CD4-positive, alpha-beta T cell treated with Interleukin-15 for 1 hour (primary cell): ENCODE measurements around the gene MAGOHB.
"Not testable (repeated sequence)": the region's sequence is repeated elsewhere in the genome, so short reads cannot be mapped to it uniquely, and the experiment has no call there.

Source experiments
- DNase-seq: peaks from one replicate; pipeline ENCODE4 v3.0.0-alpha.2; 2020

The MAGOHB gene

DNA sequence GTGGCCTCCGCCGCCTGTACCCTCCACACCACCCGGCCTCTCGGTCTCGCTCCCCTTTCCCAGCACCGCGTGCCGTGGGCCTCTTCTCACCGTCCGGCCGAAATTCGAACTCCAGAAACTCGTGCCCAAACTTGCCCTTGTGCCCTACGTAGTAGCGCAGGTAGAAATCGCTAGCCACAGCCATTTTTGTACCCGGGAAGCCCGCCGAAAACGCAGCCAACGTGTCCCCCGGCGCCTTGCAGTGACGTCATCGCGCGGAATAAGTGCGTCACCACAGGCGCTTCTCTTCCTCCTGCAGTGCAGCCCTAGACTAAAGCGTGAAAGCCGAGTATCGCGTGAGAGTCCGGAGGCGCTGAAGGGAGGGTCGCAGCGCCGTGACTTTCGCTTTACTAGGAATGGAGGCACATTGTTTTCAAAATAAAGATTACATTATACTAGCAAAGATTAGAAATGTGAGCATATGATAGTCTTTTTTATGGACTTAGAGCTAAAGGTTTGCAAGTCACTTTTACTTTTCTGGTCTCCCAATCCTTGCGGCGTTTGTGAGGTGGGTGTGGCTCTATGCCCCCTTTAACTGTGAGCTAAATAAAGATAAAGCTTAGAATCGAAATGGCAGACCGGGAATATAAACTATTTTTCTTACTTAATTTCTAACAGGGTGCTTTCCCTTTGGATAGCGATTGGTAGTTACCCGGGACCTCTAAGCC, at the start of gene MAGOHB:
Gene MAGOHB, minus strand, starts transcription at position 261 of the 707 bp plus-strand sequence. Its CDS starts 77 bp downstream, at position 184.
- peak; percentile 96 for DNase-seq

- no peak for DNase-seq
These were observed 47.9 kb upstream of the MAGOHB start for GRCh38 chr12:10661338-10661737.

DNA sequence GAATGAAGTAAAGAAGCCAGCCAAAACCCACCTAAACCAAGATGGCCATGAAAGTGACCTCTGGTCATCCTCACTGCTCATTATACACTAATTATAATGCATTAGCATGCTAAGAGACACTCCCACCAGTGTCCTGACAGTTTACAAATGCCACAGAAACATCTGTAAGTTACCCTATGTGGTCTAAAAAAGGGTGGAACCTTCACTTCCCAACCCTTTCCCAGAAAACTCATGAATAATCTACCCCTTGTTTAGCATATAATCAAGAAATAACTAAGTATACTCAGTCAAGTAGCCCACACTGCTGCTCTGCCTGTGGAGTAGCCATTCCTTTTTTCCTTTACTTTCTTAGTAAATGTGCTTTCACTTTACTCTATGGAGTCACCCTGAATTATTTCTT, 40.6 kb upstream of the MAGOHB start:
- no peak for DNase-seq

DNA sequence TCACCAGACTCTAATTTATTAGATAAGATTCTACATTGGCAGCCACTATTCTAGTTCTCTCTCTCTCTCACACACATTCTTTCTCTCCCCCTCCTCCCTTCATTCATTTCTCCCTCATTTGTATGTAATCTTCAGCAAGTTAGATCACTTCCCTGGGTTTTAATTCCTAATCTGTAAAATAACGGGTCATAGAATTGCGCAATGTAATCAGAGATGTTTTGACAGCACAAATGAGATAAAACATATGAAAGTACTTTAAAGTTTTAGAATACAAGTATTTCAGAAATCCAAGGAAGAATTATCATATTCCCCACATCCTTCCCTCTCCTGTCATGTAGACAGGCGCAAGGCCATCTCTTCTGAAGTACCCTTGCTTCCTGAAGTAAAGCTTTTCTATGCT, 38.8 kb upstream of the MAGOHB start:
- DNase-seq, result no peak

DNA sequence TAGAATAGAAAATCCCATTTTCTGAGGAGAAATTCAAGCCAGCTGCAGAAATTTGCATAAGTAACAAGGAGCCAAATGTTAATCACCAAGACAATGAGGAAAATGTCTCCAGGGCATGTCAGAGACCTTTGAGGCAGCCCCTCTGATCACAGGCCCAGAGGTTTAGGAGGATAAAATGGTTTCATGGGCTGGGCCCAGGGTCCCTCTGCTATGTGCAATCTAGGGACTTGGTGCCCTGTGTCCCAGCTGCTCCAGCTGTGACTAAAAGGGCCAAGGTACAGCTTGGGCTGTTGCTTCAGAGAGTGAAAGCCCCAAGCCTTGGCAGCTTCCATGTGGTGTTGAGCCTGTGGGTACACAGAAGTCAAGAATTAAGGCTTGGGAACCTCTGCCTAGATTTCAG, 33.2 kb upstream of the MAGOHB start:
- not testable (repeated sequence) for DNase-seq

- DNase-seq, result no peak
These were observed 32.5 kb upstream of the MAGOHB start for GRCh38 chr12:10645910-10646309.

DNA sequence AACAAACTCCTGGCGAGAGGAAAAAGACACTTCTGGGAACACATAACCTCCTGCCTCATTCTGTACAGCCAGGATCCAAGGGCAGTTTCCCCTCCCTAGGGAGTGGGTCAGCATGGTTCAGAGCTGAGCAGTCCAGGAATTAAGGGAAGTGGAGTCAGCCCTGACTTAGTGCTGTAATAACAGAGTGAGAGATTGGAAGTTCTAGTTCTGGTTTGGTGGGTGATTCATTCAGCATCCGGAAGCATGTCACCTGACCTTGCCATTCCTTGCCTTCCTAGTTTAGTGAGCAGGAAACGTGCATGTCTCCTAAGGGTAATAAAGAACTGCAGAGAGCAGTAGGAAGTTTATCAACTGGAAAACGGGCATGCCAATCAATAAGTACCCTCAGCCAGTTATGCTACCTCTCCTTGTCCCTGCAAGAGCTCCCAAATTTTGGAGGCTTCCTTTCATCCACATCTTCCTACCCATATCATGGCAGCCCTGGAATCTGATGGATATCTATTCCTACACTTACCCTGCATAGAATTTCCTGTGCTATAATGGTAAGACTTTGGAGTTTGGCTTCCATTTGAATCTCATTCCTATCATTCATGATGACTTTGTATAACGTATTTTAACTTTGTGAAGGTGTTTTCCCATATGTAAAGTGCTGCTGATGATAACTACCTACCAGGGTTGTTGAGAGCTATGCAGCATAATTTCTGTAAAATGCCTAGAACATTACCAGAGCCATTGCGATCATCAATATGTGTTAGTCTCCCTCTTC, 28.5 kb upstream of the MAGOHB start:
- DNase-seq, result no peak

DNA sequence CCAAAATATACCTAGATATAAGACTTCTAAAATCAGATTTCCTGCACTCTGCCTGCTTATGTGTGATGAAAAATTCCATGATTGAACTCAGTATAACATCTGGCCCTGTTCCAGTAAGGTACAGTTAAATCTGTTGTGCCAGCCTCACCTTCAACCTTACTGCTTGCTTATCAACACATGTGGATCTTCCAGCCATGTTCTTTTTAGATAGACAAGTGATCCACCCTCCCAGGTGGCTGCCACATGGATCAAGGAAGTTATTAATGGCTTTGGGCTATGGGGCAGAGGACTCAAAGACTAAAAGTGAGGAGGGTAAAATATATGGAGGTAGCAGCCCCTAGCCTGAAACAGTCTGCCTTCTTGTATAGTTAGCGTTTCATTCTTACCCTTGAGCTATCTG, 25.3 kb upstream of the MAGOHB start:
- no peak for DNase-seq

DNA sequence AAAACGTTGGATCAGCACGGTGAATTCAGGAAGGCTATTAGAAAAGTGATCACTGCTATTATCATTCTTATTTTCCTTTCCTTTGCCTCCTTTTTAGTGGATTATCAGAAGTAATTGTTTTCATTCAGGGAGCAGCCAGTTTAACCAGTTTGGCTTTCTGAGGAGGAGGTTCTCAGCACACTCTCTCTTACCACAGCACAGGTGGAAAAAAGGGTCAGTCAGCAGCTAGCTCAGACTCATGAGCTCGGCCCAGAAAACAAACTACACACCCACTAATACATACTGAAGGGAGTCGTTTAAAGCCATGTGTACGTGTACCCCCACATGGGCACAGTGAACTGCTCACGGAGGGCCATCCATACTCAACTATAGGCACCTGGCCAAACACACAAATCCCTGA, 23.2 kb upstream of the MAGOHB start:
- no peak for DNase-seq

- DNase-seq, result no peak
These were observed 22.7 kb upstream of the MAGOHB start for GRCh38 chr12:10636124-10636523.

DNA sequence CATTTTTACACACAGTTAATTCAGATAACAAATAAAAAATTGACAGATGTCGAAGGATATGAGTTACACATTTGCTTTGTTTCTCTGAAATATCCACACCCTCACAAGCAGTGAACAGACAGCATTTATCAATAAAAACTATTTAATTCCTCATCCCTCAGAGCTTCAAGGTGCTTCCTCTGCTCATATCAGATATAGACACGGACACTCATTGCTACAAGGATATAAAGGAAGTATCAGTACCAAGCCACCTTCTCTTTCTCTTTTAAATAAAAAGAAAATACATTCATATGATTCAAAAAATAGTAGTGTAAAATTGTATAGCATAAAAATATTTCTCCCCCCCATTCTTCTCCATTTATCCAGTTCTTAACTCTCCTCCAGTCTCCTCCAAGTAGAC, 21.9 kb upstream of the MAGOHB start:
- no peak for DNase-seq

DNA sequence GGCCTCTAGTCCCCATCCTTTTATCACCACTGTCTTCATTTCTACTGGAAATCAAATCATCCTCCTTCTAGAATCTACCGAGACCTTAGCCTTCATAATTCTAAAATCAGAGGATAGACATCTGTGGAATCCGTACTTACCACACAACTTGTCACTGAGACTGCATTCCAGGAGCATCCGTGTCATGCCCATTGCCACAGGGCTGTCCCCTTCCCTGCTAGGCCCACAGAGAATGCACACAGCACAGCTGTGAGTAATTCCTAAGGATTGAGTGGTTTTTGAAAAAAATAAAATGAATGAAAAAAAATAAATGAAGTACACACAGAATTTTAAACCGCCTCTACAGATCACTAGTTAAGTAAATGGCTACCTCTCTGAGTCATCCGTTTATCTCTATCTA, 21.0 kb upstream of the MAGOHB start:
- DNase-seq, result no peak

DNA sequence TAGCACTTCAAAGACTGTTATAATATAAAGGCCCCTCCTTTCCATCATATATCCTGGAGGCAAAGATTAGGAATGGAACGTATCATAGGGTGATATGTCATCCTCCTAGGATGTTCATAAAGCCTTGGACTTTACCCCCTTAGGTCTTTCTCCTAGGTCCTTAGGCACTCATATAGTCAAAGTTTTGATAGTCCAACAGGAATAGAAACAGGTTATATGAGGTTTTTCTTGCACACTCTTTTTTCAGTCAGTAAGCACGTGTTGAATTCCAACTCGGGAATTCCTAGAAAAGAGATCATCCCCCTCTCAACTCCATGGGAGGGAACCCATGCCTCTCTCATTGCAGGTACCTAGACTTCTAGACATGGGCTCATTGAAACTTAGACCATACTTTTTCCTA, 20.1 kb upstream of the MAGOHB start:
- DNase-seq, result no peak

- no peak for DNase-seq
These were observed 18.8 kb upstream of the MAGOHB start for GRCh38 chr12:10632226-10632625.

GRCh38 chr12:10624605-10625004, 11.2 kb upstream of the MAGOHB start:
- DNase-seq, result no peak

- DNase-seq, result no peak
These were observed 9.7 kb upstream of the MAGOHB start for GRCh38 chr12:10623131-10623530.

DNA sequence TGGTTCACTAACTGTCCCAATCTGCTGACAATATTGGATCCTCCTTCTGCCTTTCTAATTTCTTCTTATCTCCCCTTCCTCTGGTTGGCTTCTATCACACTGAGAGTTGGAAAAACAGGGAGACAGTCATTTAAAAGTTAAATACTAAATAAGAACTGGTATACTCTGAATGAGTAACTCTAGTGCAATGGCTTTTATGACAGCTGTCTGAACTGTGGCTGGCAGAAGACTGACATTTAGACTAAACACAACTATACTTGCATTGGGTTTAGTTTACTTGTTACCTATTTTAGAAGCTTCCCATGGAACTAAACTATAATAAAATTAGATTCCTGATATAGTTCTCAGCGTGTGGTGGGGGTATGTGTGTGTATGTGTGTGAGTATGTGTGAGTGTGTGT, 7.9 kb upstream of the MAGOHB start:
- no peak for DNase-seq

GRCh38 chr12:10620078-10620779, 6.8 kb upstream of the MAGOHB start:
- no peak for DNase-seq

- DNase-seq, result no peak
These were observed 5.1 kb upstream of the MAGOHB start for GRCh38 chr12:10618338-10618987.

GRCh38 chr12:10617863-10618262, 4.5 kb upstream of the MAGOHB start:
- no peak for DNase-seq

- DNase-seq, result no peak
These were observed 2.1 kb upstream of the MAGOHB start for GRCh38 chr12:10615532-10615931.

DNA sequence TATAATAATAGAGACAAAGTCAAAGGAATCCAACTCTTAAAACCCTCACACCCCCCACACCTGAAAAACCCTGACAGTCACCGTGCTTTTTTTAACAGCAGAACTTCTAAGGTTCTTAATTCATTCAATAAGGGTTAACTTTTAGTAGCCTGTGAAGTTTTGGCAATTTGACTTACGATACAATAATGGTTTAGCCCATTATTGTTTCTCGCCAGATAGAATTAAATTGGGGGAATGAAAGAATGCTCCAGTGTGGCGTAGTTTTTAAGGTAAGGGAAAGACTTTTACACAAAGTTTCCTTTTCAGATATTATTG, 604 bp upstream of the MAGOHB start:
- DNase-seq, result no peak

GRCh38 chr12:10612984-10613348, 443 bp downstream of the MAGOHB start:
- no peak for DNase-seq

DNA sequence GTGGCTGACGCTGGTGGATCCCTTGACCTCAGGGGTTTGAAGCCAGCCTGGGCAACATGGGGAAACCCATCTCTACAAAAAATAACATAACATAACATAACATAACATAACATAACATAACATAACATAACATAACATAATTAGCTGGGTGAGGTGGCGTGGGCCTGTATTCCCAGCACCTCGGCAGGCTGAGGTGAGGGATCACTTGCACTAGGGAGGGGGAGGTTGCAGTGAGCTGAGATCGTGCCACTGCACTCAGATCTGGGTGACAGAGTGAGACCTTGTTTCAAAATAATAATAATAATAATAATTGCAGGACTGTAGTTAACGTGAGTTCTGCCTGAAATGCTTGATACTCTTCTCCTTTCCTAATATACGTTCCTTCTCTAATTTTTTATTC, 1.3 kb downstream of the MAGOHB start:
- DNase-seq, result no peak
